HG03139 (cell line): ENCODE results near the gene C19orf53.
"Not testable (repeated sequence)": the region's sequence is repeated elsewhere in the genome, so short reads cannot be mapped to it uniquely, and the experiment has no call there.

Experiments
- ATAC-seq: cut with Tn5 transposase; IDR thresholded peaks from one replicate; pipeline ENCODE4 v1.9.1; 2021; ENCODE audit not compliant: unreplicated experiment

The C19orf53 gene

DNA sequence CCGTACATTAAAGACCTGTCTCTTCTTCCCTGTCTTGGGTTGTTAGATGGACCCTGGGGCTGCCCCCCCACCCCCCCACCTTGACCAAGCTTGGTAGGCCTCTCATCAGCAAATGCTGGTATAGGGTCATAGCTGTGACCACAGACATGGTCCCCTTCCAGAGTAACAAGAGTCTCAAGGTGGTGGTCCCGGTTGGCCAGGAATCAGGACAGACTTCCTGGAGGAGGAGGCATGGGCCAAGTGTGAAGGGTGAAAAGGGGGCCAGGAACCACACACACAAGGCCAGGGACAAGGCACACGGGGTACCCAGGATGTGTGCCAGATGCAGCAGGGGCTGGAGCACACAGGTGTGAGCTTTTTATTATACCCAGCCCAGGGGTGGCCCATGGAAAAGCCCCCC lies 11.0 kb upstream of the C19orf53 start:
- no peak for ATAC-seq

DNA sequence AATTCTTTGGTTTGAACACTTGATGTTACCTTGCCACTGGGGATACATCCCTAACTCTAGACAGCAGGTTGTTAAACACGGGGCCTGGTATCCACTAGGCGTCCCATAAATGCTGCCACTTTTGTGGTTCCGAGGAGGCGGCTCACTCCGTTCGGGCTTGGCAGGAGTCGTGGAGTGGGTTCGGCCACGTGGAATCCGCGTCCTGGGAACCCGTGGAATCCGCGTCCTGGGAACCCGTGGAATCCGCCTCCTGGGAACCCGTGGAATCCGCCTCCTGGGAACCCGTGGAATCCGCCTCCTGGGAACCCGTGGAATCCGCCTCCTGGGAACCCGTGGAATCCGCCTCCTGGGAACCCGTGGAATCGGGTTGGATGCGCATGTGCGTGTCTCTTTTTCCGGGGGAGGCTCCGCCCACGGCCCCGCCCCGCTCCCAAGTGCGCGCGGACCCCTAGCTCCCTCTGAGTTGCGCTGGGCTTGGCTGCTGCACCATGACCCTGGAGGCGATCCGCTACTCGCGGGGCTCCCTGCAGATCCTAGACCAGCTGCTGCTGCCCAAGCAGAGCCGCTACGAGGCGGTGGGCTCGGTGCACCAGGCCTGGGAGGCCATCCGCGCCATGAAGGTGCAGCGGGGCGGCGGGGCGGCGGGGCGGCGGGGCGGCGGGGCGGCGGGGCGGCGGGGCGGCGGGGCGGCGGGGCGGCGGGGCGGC lies 10.0 kb upstream of the C19orf53 start, which contains the start of gene MRI1:
MRI1 (plus strand) TSS at position 422 of the 707 bp plus-strand sequence; CDS start at position 489, 67 bp downstream.
- ATAC-seq, result no peak

DNA sequence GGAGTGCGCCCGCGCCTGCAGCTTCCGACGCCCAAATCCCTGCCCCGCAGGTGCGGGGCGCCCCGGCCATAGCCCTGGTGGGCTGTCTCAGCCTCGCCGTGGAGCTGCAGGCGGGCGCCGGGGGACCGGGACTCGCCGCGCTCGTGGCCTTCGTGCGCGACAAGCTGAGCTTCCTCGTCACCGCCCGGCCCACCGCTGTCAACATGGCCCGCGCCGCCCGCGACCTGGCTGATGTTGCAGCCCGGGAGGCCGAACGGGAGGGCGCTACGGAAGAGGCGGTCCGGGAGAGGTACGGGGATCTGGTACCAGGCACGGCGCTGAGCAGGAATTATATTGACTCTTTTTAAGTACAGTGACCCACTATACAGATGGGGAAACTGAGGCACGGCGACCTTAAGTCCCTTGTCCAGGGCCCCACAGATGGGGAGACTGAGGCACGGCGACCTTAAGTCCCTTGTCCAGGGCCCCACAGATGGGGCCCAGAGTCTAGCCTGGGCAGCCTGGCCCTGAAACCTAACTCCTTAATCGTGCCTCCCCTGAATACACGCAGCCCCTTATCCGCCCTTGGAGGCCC lies 9.3 kb upstream of the C19orf53 start:
- ATAC-seq, result no peak

DNA sequence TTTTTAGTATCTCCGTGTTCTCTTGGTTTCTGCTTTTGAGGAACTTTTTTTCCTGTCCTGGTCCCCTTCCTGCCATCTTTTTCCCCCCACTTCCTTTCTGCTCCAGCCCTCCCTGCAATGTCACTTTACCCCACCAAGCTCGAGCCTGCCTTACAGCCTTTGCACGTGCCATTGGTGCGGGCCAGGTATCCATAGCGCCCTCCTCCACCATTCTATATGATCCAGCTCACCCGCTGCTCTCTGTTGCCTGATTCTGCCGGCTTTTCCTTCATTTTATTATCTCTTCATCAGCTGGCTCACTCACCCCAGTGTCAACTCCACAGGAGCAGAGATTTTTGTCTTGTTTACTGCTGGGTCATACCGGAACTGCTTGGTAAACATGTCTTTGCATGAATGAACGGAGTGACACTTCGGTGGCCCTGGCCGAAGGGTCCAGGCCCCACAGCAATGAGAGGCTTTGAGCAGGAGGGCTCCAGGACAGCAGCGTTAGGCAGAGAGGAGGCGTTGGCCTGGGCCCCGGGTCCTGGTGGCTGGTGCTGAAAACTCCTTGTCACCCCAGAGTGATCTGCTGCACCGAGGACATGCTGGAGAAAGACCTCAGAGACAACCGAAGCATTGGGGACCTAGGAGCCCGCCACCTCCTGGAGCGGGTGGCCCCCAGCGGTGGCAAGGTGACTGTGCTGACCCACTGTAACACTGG lies 8.7 kb upstream of the C19orf53 start:
- ATAC-seq, result no peak

DNA sequence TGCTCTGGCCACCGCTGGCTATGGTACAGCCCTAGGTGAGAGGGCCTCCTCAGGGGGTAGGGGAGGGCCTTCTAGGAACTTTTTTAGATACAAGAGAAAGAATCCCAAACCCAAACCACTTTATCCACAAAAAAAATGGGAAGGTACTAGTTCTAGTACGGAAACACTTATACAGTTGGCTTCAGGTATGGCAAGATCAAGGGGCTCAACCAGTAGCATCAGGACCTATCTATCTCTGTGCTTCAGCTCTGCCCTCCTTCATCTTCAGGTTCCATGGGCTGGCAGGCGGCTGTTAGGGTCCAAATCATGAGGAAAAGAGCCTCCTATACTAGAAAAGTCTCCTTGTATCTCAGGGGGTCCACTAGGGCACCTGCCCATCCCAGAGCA lies 8.2 kb upstream of the C19orf53 start:
- ATAC-seq, result no peak

DNA sequence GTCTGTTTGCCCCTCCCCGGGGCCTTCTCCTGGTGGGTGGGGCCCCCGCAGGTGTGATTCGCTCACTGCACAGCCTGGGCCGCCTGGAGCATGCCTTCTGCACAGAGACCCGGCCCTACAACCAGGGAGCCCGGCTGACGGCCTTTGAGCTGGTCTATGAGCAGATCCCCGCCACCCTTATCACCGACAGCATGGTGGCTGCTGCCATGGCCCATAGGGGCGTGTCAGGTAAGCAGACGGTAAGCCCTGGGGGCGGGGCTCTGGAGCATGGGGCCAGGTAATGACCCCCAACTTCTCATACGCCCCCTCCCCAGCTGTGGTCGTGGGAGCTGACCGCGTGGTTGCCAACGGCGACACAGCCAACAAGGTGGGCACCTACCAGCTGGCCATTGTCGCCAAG lies 5.7 kb upstream of the C19orf53 start:
- no peak for ATAC-seq

DNA sequence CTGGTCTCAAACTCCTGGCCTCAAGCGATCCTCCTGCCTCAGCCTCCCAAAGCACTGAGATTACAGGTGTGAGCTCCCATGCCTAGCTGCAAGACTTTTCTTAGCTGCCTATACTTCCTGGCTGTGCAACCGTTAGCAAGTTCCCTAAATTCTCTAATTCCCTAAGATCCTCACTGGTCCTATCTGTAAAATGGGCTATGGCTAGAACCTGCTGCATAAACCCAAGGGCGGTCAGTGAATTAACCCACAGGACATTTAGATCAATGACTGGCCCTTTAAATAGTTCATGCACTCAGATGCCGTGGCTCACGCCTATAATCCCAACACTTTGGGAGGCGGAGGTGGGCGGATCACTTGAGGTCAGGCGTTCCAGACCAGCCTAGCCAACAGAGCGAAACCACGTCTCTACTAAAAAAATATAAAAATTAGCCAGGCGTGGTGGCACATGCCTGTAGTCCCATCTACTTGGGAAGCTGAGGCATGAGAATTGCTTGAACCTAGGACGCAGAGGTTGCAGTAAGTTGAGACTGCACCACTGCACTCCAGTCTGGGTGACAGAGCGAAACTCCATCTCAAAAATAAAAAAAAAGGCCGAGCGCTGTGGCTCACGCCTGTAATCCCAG lies 4.1 kb upstream of the C19orf53 start:
- no peak for ATAC-seq

DNA sequence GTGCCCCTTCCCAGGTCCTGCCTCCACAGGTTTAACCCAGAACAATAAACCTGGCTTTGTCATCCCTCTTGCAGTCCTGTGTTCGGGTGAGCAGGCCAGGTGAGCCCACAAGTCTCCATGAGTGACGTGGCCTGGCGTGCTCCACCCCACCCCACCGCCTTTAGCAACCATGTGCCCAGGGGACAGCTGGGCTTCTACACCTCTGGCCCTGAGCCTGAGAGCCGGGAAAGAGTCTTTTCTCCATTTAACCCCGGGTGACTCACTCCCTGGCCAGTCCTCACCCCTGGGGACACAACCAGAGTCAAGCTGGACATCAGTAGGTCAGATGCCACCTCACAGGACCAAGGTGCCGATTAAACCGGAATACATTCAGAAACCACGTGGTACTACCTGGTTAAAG lies 4.1 kb downstream of the C19orf53 start:
- ATAC-seq, result no peak

DNA sequence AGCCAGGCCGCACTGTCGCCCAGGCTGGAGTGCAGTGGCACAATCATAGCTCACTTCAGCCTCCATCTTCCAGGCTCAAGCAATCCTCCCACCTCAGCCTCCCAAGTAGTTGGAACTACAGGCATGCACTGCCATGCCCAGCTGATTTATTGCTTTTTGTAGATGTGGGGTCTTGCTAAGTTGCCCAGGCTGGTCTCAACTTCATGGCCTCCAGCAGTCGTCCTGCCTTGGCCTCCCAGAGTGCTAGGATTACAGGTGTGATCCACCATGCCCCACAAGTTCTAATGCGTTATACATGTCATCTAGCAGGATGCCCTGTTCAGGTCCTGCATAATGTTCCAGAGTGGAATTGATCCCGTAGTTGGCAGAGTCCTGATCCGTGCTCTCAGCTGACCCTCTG lies 4.6 kb downstream of the C19orf53 start:
- ATAC-seq, result no peak

DNA sequence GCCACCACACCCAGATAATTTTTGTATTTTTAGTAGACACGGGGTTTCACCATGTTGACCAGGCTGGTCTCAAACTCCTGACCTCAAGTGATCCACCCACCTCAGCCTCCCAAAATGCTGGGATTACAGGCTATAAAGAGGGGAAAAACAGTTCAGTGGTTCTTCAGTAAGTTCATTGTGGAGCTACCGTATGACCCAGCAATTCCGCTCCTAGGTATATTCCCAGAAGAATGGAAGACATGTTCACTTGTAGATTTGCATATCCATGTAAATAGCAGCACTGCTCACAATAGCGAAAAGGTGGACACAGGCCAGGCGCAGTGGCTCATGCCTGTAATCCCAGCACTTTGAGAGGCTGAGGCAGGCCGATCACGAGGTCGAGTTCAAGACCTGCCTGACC lies 5.5 kb downstream of the C19orf53 start:
- ATAC-seq, result not testable (repeated sequence)

DNA sequence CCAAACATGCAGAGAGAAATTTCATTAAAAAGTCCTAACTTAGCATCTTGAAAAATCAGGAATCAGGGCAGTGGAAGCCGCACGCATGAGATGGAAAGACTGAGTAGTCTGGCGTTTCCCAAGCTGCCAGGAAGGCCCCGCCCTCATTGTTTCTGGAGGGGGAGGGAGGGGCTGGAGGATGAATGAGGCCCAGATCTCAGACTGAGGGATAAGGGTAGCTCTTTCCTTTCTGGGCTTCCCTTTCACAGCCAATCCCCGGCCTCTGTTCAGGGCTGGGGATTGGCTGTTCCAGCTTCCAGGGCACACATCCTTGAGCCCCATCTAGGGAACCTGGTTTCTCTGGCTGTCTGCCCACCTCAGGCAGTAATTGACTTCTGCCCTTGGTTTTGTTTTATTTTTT lies 7.3 kb downstream of the C19orf53 start:
- ATAC-seq, result no peak

DNA sequence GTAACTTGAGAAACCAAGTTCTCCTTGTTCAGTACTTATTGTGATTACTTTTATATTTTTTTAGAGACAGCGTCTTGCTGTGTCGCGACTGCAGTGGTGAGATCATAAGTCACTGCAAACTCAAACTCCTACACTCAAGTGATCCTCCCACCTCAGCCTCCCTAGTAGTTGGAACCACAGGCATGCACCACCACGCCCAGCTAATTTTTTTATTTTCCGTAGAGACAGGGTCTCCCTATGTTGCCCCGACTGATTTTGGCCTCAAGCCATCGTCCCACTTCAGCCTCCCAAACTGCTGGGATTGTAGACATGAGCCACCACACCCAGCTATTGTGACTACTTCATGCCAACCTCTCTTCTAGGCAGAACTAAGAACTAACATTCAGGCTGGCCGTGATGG lies 8.3 kb downstream of the C19orf53 start:
- no peak for ATAC-seq

DNA sequence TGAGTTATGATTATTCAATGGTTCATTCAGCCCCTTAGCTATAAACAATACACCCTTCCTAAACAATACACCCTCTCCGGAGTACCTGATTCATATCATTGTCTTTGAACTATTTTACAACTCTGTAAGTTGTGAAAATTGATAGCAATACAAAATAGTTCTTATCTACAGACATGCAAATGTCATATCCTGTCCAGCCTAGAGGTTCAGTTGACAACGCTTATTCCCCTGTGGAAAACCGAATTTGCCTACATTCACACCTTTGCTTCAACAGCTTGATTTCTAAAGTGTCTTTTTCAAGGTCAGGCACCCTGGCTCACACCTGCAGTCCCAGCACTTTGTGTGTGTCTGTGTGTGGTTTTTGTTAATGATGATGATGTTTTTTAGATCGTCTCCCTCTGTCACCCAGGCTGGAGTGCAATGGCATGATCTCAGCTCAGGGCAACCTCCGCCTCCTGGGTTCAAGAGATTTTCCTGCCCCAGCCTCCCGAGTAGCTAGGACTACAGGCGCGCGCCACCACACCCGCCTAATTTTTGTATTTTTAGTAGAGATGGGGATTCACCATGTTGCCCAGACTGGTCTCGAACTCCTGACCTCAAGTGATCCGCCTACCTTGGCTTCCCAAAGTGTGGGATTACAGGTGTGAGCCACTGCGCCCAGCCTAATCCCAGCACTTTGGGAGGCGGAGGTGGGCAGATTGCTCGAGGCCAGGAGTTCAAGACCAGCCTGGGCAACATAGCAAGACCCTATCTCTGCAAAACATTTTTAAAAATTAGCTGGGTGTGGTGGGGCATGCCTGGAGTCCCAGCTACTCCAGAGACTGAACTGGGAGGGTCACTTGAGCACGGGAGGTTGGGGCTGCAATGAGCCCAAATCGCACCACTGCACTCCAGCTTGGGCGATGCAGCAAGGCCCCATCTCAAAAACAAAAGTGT lies 9.6 kb downstream of the C19orf53 start:
- no peak for ATAC-seq

DNA sequence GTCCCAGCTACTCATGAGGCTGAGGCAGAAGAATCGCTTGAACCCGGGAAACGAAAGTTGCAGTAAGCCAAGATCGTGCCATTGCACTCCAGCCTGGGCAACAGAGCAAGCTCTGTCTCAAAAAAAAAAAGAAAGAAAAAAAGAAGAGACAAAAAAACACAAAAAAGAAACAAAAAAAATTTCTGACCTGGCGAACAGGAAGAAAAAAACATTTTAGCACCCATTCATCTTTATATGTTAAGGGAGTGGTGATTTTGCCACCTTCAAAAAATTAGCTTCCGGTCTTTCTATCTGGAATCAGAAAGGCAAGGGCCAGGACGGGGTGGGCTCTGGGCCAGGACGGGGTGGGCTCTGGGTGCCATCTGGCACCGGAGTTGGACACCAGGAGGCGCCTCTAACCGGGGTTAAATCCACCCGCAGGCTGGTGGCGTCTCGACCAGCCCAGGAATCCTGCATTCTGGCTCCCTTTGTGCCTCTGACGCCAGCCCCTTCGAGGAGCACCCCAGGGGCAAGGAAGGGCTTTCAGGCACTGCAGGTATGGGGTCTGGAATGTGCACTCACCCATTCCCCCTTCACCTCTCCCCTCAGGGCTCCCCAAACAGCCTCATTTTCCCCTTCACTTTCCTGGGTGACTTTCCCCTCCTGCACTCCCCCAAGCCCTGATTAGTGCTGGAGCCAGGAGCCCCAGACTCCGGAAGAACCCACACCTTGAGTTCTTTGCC lies 10.6 kb downstream of the C19orf53 start:
- ATAC-seq, result no peak

DNA sequence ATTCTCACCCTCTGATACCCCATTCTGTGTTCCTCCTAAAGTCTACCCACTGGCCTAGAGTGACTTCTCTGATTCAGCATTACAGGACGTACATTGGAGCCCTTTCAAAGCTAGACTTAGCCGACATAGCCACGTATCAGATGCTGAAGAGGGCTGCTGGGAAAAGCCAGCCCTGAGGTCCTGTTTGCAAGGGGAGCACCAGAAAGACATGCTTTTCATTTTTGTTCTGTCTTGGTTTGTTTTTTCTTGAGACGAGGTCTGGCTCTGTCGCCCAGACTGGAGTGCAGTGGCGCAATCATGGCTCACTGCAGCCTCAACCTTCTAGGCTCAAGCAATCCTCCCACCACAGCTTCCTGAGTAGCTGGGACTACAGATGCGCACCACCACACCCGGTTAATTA lies 14.7 kb downstream of the C19orf53 start:
- ATAC-seq, result no peak

DNA sequence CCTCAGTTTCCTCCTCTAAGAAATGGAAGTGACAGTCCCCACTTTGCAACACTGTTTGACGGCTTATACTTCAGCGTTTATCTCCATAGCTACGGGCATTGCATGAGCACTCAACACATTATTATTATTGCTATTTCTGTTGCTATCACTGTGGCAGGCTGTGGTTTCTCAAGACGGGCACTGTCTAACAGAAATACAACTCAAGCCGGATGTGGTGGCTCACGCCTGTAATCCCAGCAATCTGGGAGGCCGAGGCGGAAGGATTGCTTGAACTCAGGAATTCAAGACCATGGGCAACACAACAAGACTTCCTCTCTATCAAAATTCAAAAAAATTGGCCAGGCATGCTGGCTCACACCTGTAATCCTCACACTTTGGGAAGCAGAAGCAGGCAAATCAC lies 16.1 kb downstream of the C19orf53 start:
- no peak for ATAC-seq

DNA sequence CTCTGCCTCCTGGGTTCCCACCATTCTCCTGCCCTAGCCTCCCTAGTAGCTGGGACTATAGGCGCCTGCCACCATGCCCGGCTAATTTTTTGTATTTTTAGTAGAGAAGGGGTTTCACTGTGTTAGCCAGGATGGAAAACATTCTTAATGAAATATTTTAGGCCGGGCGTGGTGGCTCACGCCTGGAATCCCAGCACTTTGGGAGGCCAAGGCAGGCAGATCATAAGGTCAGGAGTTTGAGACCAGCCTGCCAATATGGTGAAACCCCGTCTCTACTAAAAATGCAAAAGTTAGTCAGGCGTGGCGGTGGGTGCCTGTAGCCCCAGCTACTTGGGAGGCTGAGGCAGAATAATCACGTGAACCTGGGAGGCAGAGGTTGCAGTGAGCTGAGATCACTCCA lies 19.1 kb downstream of the C19orf53 start:
- not testable (repeated sequence) for ATAC-seq

DNA sequence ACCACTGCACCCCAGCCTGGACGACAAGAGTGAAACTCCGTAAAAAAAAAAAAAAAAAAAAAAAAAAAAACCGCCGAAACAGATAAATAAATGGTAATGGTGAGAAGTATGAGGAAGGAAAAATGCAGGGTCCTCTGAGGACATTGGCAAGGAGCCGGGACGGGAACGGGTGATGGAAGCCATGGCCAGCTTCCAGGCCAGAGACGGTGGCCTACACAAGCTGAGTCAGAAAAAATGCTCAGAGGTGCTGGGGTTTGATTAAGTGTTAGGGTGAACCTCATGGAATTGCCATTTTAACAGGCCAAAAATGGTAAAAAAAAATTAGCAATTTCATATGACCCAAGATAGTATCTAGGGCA lies 20.1 kb downstream of the C19orf53 start:
- ATAC-seq, result no peak

DNA sequence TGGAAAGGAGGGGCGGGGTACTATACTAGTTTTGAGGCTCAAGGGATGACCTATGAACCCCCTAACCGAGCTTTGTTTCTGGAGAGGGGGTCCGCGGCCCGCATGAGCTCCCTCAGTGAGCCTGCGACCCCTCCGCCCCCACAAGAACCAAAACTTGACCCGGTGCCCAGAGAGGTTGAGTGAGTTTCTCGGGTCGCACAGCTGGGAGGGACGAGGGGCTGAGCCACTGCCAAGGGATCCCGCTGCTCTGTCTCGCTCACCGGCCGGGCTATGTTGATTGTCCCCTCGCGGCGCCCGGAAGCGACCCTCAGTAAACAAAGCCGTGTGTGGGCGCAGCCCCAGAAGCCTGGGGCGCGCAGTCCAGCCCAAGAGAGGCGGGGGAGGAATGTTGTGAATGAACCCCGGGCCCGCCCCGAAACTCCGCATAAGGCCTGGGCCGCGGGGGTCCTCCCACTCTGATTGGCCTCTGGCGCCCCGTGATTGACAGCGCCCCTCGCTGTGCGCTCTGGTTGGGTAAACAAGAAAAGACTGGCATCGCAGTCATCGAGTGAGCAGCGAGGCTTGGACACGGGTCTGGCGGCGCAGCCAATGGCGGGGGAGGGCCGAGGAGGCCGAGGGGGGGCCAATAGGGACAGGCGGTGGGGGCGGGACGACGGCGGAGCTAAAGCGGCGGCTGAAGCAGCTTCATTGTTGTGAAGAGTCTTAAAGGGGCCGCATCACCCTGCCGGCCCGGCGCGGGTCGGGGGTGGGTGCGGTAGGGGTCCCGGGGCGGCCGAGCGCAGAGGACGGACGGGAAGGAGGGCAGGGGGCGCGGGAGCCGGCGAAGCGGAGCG lies 20.7 kb downstream of the C19orf53 start, which contains the start of gene ZSWIM4:
ZSWIM4 (plus strand) TSS at position 687 of the 833 bp plus-strand sequence. CDS start 206 bp downstream, outside the sequence.
- ATAC-seq, result peak; percentile 82
